ENCODE results near the gene PHF19.

PHF19 gene

DNA sequence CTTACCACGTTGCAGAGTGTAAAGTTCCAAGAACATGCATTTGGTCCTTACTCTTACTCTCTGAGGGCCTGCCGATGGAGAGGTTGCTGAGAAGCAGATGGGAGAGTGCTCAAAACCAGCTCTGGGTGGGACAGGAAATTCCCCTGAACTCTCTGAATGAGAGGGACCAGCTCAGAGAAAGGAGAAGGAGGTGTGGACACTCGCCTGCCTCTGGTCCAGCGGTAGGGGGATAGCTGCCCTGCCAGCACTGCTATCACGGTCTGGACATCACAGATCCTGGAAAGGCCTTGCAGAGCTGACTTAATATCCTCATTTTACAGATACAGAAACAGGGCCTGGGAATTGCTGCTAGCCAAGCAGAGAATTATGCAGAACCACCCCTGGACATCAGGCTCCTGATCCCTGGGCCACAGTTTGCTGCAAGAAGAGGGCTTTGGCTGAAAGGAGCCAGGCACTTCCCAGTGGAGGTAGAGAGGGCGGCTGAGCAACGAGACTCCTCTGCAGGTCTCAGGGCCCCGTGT is 44.7 kb upstream of the PHF19 start:
- H3K27ac ChIP-seq: no peak overlapping the region
- no peak for TF ChIP-seq CTCF (conservative IDR thresholded peaks at IDR 0.05)

GRCh38 chr9:120920806-120921178 is 43.8 kb upstream of the PHF19 start:
- no peak for TF ChIP-seq ZFX (IDR thresholded peaks at IDR 0.05)
- no peak for TF ChIP-seq CTCF (conservative IDR thresholded peaks at IDR 0.05)
- peak overlapping the region; percentile 4; the same call in 1 of the 2 replicates for H3K27ac ChIP-seq

- H3K27ac ChIP-seq: peak overlapping the region; percentile 4; the same call in 1 of the 2 replicates
- TF ChIP-seq ZFX (IDR thresholded peaks at IDR 0.05) (no peak), CTCF (conservative IDR thresholded peaks at IDR 0.05) (no peak)
These were observed 43.1 kb upstream of the PHF19 start for GRCh38 chr9:120919843-120920805.

- peak overlapping the region; percentile 3; the same call in 1 of the 2 replicates for H3K27ac ChIP-seq
- no peak for TF ChIP-seq ZFX (IDR thresholded peaks at IDR 0.05)
- no peak for TF ChIP-seq CTCF (conservative IDR thresholded peaks at IDR 0.05)
These were observed 42.2 kb upstream of the PHF19 start for GRCh38 chr9:120918931-120919842.

- H3K27ac ChIP-seq: peak overlapping the region; percentile 3; the same call in 1 of the 2 replicates
- TF ChIP-seq ZFX (IDR thresholded peaks at IDR 0.05) (no peak), CTCF (conservative IDR thresholded peaks at IDR 0.05) (no peak)
These were observed 41.2 kb upstream of the PHF19 start for GRCh38 chr9:120917929-120918762.

- H3K27ac ChIP-seq: peak overlapping the region; percentile 9; the same call in 1 of the 2 replicates
- TF ChIP-seq CTCF (conservative IDR thresholded peaks at IDR 0.05): no peak
- no peak for TF ChIP-seq ZFX (IDR thresholded peaks at IDR 0.05)
These were observed 40.2 kb upstream of the PHF19 start for GRCh38 chr9:120916991-120917880.
